ENCODE data around the gene SPTBN2.

DNA sequence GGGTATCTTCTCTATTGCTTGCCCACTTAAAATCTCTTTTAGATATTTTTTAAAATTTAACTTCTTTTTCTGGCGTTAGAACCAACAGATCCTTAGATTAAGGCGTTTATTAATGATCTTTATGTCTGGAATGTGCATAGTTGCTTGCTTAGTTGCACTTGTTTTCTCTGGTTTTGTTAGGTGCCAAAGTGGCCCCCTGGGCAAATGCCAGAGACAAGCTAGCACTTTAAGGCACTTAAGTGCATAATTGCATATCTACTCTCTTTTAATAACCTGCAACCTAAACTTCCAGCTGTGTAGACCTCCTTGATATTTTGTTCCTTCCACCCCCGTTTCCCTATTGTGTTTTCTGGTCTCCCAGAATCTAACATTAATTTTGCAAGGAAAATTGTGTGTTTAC, 87.2 kb downstream of the SPTBN2 start:
- TF ChIP-seq CTCF (IDR thresholded peaks at IDR 0.05; ENCODE audit: borderline replicate concordance, extremely low read depth, low read length, poor library complexity, severe bottlenecking), result no peak
- TF ChIP-seq EZH2 (IDR thresholded peaks at IDR 0.05; ENCODE audit: borderline replicate concordance, low read depth, low read length, severe bottlenecking), result no peak
